Measurements from ENCODE around the gene DBN1. TPM values are rescaled to one million over a fixed set of nuclear protein-coding genes. Genes with fewer than 3 reads are reported as not detected.

DBN1 gene
- total and polyA plus RNA-seq, 9 of the 15 experiments (the other 6 are each of a cell fraction or from before 2014, with no cell fraction given): 0.25 to 87.2 (median 27.9) TPM

GRCh38 chr5:177478711-177479646 is 5.5 kb upstream of the DBN1 start (continued):
- no peak for TF ChIP-seq PCBP2 (IDR thresholded peaks at IDR 0.05; ENCODE audit: low read depth, low read length, poor library complexity, severe bottlenecking)
- TF ChIP-seq ZNF830 (CRISPR knock-in tag; IDR thresholded peaks at IDR 0.05): no peak
- no peak for TF ChIP-seq BCL6 (CRISPR knock-in tag; IDR thresholded peaks at IDR 0.05)
- TF ChIP-seq FIP1L1 (IDR thresholded peaks at IDR 0.05; ENCODE audit: low read depth, low read length, poor library complexity, severe bottlenecking): no peak
- TF ChIP-seq ZBTB34 (CRISPR knock-in tag; IDR thresholded peaks at IDR 0.05): 0 out of 2 replicates have a peak, but pooled peaks have one; percentile 31
- TF ChIP-seq HEY1 (CRISPR knock-in tag; IDR thresholded peaks at IDR 0.05; ENCODE audit: borderline replicate concordance): no peak
- TF ChIP-seq ZNF12 (CRISPR knock-in tag; IDR thresholded peaks at IDR 0.05): no peak
- TF ChIP-seq ZNF584 (CRISPR knock-in tag; IDR thresholded peaks at IDR 0.05; ENCODE audit: low read depth): peak; percentile 90; the same call in 1 of the 2 replicates
- TF ChIP-seq RBM17 (IDR thresholded peaks at IDR 0.05; ENCODE audit: borderline replicate concordance, low read depth, low read length): no peak
- TF ChIP-seq SRSF7 (optimal IDR thresholded peaks at IDR 0.05; ENCODE audit: low read depth, low read length): no peak
- TF ChIP-seq NR2F6 (CRISPR knock-in tag; IDR thresholded peaks at IDR 0.05): no peak
- TF ChIP-seq, protein P1, sequence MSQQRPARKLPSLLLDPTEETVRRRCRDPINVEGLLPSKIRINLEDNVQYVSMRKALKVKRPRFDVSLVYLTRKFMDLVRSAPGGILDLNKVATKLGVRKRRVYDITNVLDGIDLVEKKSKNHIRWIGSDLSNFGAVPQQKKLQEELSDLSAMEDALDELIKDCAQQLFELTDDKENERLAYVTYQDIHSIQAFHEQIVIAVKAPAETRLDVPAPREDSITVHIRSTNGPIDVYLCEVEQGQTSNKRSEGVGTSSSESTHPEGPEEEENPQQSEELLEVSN (IDR thresholded peaks at IDR 0.05; ENCODE audit: borderline replicate concordance in 1 of 2, extremely low read depth in 1 of 2, insufficient read depth in 1 of 2, insufficient read length in 1 of 2, low read depth in 1 of 2, low read length in 1 of 2, poor library complexity in 1 of 2, severe bottlenecking in 1 of 2): no peak
- TF ChIP-seq, protein P2, sequence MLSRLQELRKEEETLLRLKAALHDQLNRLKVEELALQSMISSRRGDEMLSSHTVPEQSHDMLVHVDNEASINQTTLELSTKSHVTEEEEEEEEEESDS (CRISPR knock-in tag; IDR thresholded peaks at IDR 0.05): no peak
- TF ChIP-seq SRSF9 (IDR thresholded peaks at IDR 0.05; ENCODE audit: borderline replicate concordance, low read depth, low read length): no peak
- TF ChIP-seq ZNF707 (CRISPR knock-in tag; conservative IDR thresholded peaks at IDR 0.05): no peak
- no peak for TF ChIP-seq JUNB (CRISPR knock-in tag; conservative IDR thresholded peaks at IDR 0.05)
- TF ChIP-seq FOXA3 (CRISPR knock-in tag; conservative IDR thresholded peaks at IDR 0.05 in 1 of 2, IDR thresholded peaks at IDR 0.05 in 1 of 2): no peak
- no peak for TF ChIP-seq ZKSCAN1 (IDR thresholded peaks at IDR 0.05; ENCODE audit: low read depth, low read length)
- no peak for TF ChIP-seq ZBTB1 (CRISPR knock-in tag; IDR thresholded peaks at IDR 0.05; ENCODE audit: borderline replicate concordance, low read depth)
- TF ChIP-seq, protein P3, sequence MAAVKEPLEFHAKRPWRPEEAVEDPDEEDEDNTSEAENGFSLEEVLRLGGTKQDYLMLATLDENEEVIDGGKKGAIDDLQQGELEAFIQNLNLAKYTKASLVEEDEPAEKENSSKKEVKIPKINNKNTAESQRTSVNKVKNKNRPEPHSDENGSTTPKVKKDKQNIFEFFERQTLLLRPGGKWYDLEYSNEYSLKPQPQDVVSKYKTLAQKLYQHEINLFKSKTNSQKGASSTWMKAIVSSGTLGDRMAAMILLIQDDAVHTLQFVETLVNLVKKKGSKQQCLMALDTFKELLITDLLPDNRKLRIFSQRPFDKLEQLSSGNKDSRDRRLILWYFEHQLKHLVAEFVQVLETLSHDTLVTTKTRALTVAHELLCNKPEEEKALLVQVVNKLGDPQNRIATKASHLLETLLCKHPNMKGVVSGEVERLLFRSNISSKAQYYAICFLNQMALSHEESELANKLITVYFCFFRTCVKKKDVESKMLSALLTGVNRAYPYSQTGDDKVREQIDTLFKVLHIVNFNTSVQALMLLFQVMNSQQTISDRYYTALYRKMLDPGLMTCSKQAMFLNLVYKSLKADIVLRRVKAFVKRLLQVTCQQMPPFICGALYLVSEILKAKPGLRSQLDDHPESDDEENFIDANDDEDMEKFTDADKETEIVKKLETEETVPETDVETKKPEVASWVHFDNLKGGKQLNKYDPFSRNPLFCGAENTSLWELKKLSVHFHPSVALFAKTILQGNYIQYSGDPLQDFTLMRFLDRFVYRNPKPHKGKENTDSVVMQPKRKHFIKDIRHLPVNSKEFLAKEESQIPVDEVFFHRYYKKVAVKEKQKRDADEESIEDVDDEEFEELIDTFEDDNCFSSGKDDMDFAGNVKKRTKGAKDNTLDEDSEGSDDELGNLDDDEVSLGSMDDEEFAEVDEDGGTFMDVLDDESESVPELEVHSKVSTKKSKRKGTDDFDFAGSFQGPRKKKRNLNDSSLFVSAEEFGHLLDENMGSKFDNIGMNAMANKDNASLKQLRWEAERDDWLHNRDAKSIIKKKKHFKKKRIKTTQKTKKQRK (IDR thresholded peaks at IDR 0.05; ENCODE audit: borderline replicate concordance, low read depth, low read length): no peak
- TF ChIP-seq ARHGAP35 (IDR thresholded peaks at IDR 0.05; ENCODE audit: partially characterized antibody): no peak

Data from K562 (cell line).